ENCODE results near the gene KRTAP10-7.
"Not testable (repeated sequence)": the region's sequence is repeated elsewhere in the genome, so short reads cannot be mapped to it uniquely, and the experiment has no call there.

Gene KRTAP10-7

GRCh38 chr21:44612669-44613229 lies 12.4 kb downstream of the KRTAP10-7 start:
- no peak for DNase-seq

DNA sequence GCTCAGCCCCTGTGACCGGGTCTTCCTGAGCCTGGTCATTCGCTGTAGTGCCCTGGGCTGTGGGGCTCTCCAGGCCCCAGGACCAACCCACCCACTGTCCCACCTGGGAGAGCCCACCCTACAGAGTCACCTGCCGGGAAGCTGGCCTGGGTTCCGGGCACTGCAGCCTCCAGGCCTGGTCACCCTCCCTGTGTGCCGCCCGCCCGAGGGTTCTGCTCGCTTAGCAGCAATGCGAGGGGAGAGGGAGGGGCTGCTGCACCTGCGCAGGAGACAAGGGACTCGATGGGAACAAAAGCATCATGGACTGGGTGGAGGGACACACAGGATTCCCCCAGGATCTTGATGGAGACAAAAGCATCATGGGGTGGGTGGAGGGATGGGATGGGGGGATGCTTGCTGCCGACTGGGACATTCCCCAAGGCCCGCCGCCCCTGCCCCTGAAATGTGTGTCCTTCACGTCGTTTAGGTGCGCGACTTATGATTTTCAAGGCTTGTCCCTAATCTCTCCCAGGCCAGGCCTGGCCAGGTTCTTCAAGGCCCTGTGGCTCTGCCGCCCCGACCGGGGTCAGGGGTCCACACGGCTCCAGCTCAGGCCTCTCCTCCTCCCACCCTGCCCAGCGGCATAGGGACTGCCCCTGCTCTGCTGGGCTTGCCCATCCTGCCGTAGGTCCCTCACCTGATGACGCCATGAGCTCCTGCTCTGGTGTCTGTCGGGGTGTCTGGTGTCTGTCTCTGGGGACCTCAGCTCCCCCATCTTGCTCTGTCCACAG lies 13.2 kb downstream of the KRTAP10-7 start:
- DNase-seq = no peak

GRCh38 chr21:44614161-44614631 lies 13.8 kb downstream of the KRTAP10-7 start:
- DNase-seq = no peak

DNA sequence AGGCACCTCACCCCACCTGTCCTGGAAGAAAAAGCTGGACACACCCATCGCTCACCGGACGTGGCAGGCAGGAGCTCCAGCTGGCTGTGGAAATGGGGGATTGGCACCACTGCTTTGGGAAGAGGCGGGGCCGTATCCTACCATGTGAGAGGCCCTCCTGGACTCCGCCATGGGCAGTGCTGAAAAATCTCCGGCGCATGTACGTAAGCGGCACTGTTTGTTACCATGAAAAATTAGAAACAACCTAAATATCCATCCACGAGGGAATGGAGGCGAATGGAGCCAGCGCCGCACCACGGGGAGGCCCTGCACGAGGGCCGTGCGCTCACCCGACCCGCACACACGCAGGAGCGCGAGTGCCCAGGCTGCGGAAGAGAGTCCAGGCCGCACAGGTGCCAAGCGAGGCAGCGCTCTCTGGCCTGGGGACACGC lies 14.6 kb downstream of the KRTAP10-7 start:
- no peak for DNase-seq

GRCh38 chr21:44615466-44615865 lies 15.1 kb downstream of the KRTAP10-7 start:
- no peak for DNase-seq

- no peak for DNase-seq
Measured at GRCh38 chr21:44615911-44616590, 15.7 kb downstream of the KRTAP10-7 start.

- DNase-seq = no peak
Measured at GRCh38 chr21:44616591-44616926, 16.2 kb downstream of the KRTAP10-7 start.

- no peak for DNase-seq
Measured at GRCh38 chr21:44617071-44617501, 16.7 kb downstream of the KRTAP10-7 start.

DNA sequence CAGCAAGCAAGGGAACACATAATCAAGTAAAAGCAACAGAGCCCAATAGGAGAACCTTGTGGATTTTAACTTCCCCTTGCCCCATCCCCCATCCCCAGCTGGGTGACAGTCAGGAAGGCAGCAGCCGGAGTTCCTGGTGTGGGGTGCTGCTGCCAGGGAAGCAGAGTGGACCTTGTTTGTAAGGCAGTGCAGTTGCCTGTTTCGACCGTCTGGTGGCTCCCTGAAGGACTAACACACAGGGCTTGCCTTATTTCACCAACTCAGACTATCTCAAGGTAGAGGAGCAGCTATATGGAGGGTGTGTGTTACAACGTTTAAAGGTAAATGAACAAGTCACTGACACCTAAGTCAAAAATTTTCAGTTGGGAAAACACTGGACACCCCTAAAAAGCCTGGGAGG lies 18.1 kb downstream of the KRTAP10-7 start:
- peak; percentile 4 for DNase-seq

- peak; percentile 77 for DNase-seq
Measured at GRCh38 chr21:44618909-44619308, 18.5 kb downstream of the KRTAP10-7 start.

- no peak for DNase-seq
Measured at GRCh38 chr21:44619886-44620285, 19.5 kb downstream of the KRTAP10-7 start.

- no peak for DNase-seq
Measured at GRCh38 chr21:44623575-44623974, 23.2 kb downstream of the KRTAP10-7 start.

DNA sequence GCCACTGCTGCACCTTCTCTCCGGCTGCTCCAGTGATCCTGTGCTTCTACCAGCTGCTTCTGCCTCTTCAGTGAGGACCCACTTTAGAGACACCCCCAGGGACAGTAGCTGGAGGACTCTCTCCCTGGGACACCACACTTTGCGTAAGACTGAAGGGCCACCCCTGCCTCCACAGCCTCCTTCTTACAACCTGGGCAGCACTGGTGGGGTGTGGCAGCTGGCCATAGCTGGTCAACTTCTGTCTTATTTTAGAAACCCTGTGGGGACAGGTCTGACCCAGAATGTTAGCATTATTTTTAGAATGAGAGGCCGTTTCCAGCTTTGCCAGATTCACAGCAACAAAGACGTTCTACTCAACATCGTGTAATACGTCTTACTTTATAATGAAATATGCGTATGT lies 25.4 kb downstream of the KRTAP10-7 start:
- no peak for DNase-seq

GRCh38 chr21:44626262-44626661 lies 25.9 kb downstream of the KRTAP10-7 start:
- peak; percentile 44 for DNase-seq

- DNase-seq = no peak
Measured at GRCh38 chr21:44626673-44627143, 26.3 kb downstream of the KRTAP10-7 start, which contains the start of gene KRTAP10-9. Gene KRTAP10-9, plus strand, starts transcription at chr21:44627093. Its CDS starts 79 bp downstream, at chr21:44627172.

- DNase-seq = not testable (repeated sequence)
Measured at GRCh38 chr21:44627181-44627822, 26.9 kb downstream of the KRTAP10-7 start.

- DNase-seq = not testable (repeated sequence)
Measured at GRCh38 chr21:44627831-44628233, 27.4 kb downstream of the KRTAP10-7 start.

DNA sequence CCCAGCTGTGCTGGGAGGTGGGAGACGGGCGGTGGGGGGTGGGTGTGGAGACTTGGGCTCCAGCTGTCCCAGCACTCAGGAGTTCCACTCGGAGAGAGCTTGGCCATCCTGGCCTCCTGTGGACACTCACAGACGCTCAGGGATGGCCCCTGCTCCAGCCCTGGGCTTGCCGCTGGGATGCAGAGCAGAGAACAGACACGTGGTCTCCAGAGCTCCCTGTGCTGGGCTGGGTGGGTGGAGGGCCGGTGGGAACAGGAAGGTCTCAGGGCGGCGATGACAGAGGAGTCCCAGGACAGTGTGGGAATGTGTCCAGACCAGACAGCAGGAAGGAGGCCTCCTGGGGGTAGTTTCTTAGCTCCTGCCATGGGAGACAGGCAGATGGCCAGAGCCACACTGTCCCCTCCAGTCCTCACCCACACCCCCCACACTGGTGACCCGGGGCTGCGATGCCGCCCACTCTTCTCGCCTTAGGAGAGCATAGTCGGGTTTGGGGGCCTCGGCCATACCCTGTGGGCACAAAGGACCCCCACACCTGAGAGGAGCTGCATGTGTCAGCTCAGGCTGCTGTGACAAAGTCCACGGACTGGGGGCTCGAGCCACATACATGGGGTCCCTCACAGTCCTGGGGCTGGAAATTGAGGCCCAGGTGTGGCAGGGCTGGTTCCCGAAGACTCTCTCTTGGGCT lies 28.5 kb downstream of the KRTAP10-7 start:
- no peak for DNase-seq

DNA sequence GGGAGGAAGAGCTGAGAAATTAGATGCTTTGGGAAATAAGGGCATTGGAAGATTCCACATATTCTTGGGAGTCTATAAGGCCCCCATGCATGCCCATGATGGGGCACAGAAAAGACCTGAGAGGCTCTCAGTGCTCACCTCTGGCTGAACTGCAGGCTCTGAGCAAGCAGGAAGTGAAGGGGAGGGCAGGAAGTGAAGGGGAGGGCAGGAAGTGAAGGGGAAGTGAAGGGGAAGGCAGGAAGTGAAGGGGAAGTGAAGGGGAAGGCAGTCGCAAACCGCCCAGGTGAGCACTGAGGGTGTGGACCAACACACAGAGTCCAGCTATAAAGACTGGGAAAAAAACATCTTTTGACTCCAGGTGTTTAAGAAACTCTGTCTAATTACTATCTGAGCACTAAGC lies 30.0 kb downstream of the KRTAP10-7 start:
- DNase-seq = peak; percentile 12

- DNase-seq = no peak
Measured at GRCh38 chr21:44632067-44632466, 31.7 kb downstream of the KRTAP10-7 start.

- no peak for DNase-seq
Measured at GRCh38 chr21:44636209-44637017, 36.0 kb downstream of the KRTAP10-7 start.
